HepG2 (cell line): ENCODE results near the gene PLCB1. TPM values are rescaled to one million over a fixed set of nuclear protein-coding genes. Genes with fewer than 3 reads are reported as not detected.

Source experiments
- CCDC6 ChIP-seq: sonication (generic); formaldehyde crosslinking; IDR thresholded peaks from 2 replicates; pipeline ENCODE4 v1.8.1; 2022; ENCODE audit warnings: mild to moderate bottlenecking, missing genetic modification reagents, moderate library complexity
- SATB2 ChIP-seq: sonication (generic); formaldehyde crosslinking; IDR thresholded peaks from 2 replicates; pipeline ENCODE4 v1.5.0; 2020; ENCODE audit warnings: missing genetic modification reagents
- SP1 ChIP-seq, 2 experiments: fragments of 450-650 bp in 1 of 2; sonication (generic) in 1 of 2; formaldehyde crosslinking in 1 of 2; IDR thresholded peaks; 2 replicates each; pipeline versions ENCODE4 v1.4.0 to v1.6.1; 2016 to 2020; ENCODE audit warnings: missing genetic modification reagents in 1 of 2
- U2AF2 ChIP-seq: fragments of 200-400 bp; formaldehyde crosslinking; IDR thresholded peaks from 2 replicates; pipeline ENCODE4 v1.6.1; 2017; ENCODE audit warnings: low read depth, mild to moderate bottlenecking, low read length
- ZBTB4 ChIP-seq: sonication (generic); formaldehyde crosslinking; IDR thresholded peaks from 2 replicates; pipeline ENCODE4 v1.4.0; 2020; ENCODE audit warnings: missing genetic modification reagents, mild to moderate bottlenecking, borderline replicate concordance
- ZFYVE20 ChIP-seq: sonication (generic); formaldehyde crosslinking; IDR thresholded peaks from 2 replicates; pipeline ENCODE4 v1.8.0; 2023; ENCODE audit warnings: low read depth, mild to moderate bottlenecking, moderate library complexity, missing genetic modification reagents, borderline replicate concordance
- ZIK1 ChIP-seq: sonication (generic); formaldehyde crosslinking; IDR thresholded peaks from 2 replicates; pipeline ENCODE4 v1.5.0; 2020; ENCODE audit warnings: mild to moderate bottlenecking, low read depth, missing genetic modification reagents, borderline replicate concordance
- ZNF792 ChIP-seq: IDR thresholded peaks from 2 replicates; pipeline ENCODE4 v1.6.1; 2016
- ZNF850 ChIP-seq: sonication (generic); formaldehyde crosslinking; conservative IDR thresholded peaks from 2 replicates; pipeline ENCODE4 v1.9.0; 2021; ENCODE audit warnings: mild to moderate bottlenecking, missing genetic modification reagents
- ZSCAN22 ChIP-seq: sonication (generic); formaldehyde crosslinking; IDR thresholded peaks from 2 replicates; pipeline ENCODE4 v1.4.0; 2020; ENCODE audit warnings: mild to moderate bottlenecking, missing genetic modification reagents
- polyA plus RNA-seq, 8 experiments: library from polyadenylated mRNA; depleted of rRNA in 3 of 8; stranded (reverse) in 7 of 8; unstranded in 1 of 8; fragments of >200 nt; fragmentation: Illumina TruSeq in 4 of 8; extraction: Trizol in 4 of 8; gene quantifications; 2 replicates each; pipeline versions ENCODE4 v1.2.1 to v1.2.3, GENCODE V29; 2011 to 2016; ENCODE audit warnings: low read depth in 4 of 8, missing spikeins in 1 of 8, mixed read lengths in 1 of 8; ENCODE audit not compliant: insufficient read depth in 1 of 8
- total RNA-seq, 5 experiments: library from RNA; depleted of rRNA; stranded (reverse); fragments of >200 nt; fragmentation: Illumina TruSeq; extraction: Trizol; gene quantifications; 2 replicates each; pipeline ENCODE4 v1.2.3, GENCODE V29; 2016; ENCODE audit warnings: low read depth in 1 of 5
- TF ChIP-seq, protein P1 (sequence below): sonication (generic); formaldehyde crosslinking; IDR thresholded peaks from 2 replicates; pipeline ENCODE4 v1.4.0; 2020; ENCODE audit warnings: missing genetic modification reagents
- TF ChIP-seq, protein P2 (sequence below): sonication (generic); formaldehyde crosslinking; IDR thresholded peaks from 2 replicates; pipeline ENCODE4 v1.5.0; 2020; ENCODE audit warnings: mild to moderate bottlenecking, missing genetic modification reagents, borderline replicate concordance
- TF ChIP-seq, protein P3 (sequence below): sonication (generic); formaldehyde crosslinking; IDR thresholded peaks from 2 replicates; pipeline ENCODE4 v1.4.0; 2020; ENCODE audit warnings: low read depth, missing genetic modification reagents

Gene PLCB1
- total and polyA plus RNA-seq, 2 of the 13 experiments (the other 11 are each of a cell fraction or from before 2014, with no cell fraction given) = 42.4 to 55.9 TPM

GRCh38 chr20:8844179-8844578 lies 712.1 kb downstream of the PLCB1 start (continued):
- TF ChIP-seq SP1 (IDR thresholded peaks at IDR 0.05) (no peak), SP1 (CRISPR knock-in tag; IDR thresholded peaks at IDR 0.05) (no peak), SATB2 (CRISPR knock-in tag) (no peak), ZNF792 (CRISPR knock-in tag) (no peak), ZIK1 (CRISPR knock-in tag) (no peak), U2AF2 (no peak), ZNF850 (no peak), CCDC6 (CRISPR knock-in tag) (no peak), ZFYVE20 (CRISPR knock-in tag) (no peak), ZBTB4 (no peak), ZSCAN22 (CRISPR knock-in tag) (no peak)
- TF ChIP-seq, protein P1, sequence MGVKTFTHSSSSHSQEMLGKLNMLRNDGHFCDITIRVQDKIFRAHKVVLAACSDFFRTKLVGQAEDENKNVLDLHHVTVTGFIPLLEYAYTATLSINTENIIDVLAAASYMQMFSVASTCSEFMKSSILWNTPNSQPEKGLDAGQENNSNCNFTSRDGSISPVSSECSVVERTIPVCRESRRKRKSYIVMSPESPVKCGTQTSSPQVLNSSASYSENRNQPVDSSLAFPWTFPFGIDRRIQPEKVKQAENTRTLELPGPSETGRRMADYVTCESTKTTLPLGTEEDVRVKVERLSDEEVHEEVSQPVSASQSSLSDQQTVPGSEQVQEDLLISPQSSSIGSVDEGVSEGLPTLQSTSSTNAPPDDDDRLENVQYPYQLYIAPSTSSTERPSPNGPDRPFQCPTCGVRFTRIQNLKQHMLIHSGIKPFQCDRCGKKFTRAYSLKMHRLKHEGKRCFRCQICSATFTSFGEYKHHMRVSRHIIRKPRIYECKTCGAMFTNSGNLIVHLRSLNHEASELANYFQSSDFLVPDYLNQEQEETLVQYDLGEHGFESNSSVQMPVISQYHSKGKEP (CRISPR knock-in tag) = no peak
- TF ChIP-seq, protein P2, sequence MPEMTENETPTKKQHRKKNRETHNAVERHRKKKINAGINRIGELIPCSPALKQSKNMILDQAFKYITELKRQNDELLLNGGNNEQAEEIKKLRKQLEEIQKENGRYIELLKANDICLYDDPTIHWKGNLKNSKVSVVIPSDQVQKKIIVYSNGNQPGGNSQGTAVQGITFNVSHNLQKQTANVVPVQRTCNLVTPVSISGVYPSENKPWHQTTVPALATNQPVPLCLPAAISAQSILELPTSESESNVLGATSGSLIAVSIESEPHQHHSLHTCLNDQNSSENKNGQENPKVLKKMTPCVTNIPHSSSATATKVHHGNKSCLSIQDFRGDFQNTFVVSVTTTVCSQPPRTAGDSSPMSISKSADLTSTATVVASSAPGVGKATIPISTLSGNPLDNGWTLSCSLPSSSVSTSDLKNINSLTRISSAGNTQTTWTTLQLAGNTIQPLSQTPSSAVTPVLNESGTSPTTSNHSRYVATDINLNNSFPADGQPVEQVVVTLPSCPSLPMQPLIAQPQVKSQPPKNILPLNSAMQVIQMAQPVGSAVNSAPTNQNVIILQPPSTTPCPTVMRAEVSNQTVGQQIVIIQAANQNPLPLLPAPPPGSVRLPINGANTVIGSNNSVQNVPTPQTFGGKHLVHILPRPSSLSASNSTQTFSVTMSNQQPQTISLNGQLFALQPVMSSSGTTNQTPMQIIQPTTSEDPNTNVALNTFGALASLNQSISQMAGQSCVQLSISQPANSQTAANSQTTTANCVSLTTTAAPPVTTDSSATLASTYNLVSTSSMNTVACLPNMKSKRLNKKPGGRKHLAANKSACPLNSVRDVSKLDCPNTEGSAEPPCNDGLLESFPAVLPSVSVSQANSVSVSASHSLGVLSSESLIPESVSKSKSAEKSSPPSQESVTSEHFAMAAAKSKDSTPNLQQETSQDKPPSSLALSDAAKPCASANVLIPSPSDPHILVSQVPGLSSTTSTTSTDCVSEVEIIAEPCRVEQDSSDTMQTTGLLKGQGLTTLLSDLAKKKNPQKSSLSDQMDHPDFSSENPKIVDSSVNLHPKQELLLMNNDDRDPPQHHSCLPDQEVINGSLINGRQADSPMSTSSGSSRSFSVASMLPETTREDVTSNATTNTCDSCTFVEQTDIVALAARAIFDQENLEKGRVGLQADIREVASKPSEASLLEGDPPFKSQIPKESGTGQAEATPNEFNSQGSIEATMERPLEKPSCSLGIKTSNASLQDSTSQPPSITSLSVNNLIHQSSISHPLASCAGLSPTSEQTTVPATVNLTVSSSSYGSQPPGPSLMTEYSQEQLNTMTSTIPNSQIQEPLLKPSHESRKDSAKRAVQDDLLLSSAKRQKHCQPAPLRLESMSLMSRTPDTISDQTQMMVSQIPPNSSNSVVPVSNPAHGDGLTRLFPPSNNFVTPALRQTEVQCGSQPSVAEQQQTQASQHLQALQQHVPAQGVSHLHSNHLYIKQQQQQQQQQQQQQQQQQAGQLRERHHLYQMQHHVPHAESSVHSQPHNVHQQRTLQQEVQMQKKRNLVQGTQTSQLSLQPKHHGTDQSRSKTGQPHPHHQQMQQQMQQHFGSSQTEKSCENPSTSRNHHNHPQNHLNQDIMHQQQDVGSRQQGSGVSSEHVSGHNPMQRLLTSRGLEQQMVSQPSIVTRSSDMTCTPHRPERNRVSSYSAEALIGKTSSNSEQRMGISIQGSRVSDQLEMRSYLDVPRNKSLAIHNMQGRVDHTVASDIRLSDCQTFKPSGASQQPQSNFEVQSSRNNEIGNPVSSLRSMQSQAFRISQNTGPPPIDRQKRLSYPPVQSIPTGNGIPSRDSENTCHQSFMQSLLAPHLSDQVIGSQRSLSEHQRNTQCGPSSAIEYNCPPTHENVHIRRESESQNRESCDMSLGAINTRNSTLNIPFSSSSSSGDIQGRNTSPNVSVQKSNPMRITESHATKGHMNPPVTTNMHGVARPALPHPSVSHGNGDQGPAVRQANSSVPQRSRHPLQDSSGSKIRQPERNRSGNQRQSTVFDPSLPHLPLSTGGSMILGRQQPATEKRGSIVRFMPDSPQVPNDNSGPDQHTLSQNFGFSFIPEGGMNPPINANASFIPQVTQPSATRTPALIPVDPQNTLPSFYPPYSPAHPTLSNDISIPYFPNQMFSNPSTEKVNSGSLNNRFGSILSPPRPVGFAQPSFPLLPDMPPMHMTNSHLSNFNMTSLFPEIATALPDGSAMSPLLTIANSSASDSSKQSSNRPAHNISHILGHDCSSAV (CRISPR knock-in tag) = no peak
- TF ChIP-seq, protein P3, sequence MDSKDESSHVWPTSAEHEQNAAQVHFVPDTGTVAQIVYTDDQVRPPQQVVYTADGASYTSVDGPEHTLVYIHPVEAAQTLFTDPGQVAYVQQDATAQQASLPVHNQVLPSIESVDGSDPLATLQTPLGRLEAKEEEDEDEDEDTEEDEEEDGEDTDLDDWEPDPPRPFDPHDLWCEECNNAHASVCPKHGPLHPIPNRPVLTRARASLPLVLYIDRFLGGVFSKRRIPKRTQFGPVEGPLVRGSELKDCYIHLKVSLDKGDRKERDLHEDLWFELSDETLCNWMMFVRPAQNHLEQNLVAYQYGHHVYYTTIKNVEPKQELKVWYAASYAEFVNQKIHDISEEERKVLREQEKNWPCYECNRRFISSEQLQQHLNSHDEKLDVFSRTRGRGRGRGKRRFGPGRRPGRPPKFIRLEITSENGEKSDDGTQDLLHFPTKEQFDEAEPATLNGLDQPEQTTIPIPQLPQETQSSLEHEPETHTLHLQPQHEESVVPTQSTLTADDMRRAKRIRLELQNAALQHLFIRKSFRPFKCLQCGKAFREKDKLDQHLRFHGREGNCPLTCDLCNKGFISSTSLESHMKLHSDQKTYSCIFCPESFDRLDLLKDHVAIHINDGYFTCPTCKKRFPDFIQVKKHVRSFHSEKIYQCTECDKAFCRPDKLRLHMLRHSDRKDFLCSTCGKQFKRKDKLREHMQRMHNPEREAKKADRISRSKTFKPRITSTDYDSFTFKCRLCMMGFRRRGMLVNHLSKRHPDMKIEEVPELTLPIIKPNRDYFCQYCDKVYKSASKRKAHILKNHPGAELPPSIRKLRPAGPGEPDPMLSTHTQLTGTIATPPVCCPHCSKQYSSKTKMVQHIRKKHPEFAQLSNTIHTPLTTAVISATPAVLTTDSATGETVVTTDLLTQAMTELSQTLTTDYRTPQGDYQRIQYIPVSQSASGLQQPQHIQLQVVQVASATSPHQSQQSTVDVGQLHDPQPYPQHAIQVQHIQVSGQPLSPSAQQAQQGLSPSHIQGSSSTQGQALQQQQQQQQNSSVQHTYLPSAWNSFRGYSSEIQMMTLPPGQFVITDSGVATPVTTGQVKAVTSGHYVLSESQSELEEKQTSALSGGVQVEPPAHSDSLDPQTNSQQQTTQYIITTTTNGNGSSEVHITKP (CRISPR knock-in tag) = no peak
